Measurements from ENCODE around the gene UBE2G1.

The UBE2G1 gene

GRCh38 chr17:4334332-4334731 is 32.1 kb downstream of the UBE2G1 start:
- H3K4me3 ChIP-seq (ENCODE audit: low read length), result no peak overlapping the region
- H3K27me3 ChIP-seq (ENCODE audit: control insufficient read depth, insufficient read depth, low read length), result no peaks in the 10 kb centered on the region
- WGBS (ENCODE audit: insufficient coverage, insufficient read length), result no CpG with 5 or more reads among the region's 6 CpGs
- H3K27ac ChIP-seq (ENCODE audit: low read length), result no peak overlapping the region
- no peak for DNase-seq (ENCODE audit: low read depth, low spot score)
- H3K4me1 ChIP-seq (ENCODE audit: control insufficient read depth, insufficient read depth, low read length), result no peaks in the 10 kb centered on the region; the same call in 1 of the 2 replicates
- no peaks in the 10 kb centered on the region for H3K36me3 ChIP-seq (ENCODE audit: control insufficient read depth, insufficient read depth, low read length)
- H3K9me3 ChIP-seq (ENCODE audit: control insufficient read depth, insufficient read depth, low read length), result no peaks in the 10 kb centered on the region

- no peaks in the 10 kb centered on the region for H3K36me3 ChIP-seq (ENCODE audit: control insufficient read depth, insufficient read depth, low read length)
Observed at GRCh38 chr17:4333041-4333440, 33.4 kb downstream of the UBE2G1 start.

GRCh38 chr17:4332296-4332970 is 34.0 kb downstream of the UBE2G1 start:
- H3K36me3 ChIP-seq (ENCODE audit: control insufficient read depth, insufficient read depth, low read length), result no peaks in the 10 kb centered on the region
- no peaks in the 10 kb centered on the region for H3K9me3 ChIP-seq (ENCODE audit: control insufficient read depth, insufficient read depth, low read length)
- no peaks in the 10 kb centered on the region for H3K27me3 ChIP-seq (ENCODE audit: control insufficient read depth, insufficient read depth, low read length)
- DNase-seq (ENCODE audit: low read depth, low spot score), result no peak
- WGBS (ENCODE audit: insufficient coverage, insufficient read length), result no CpG with 5 or more reads among the region's 6 CpGs
- no peak overlapping the region for H3K4me3 ChIP-seq (ENCODE audit: low read length)
- H3K4me1 ChIP-seq (ENCODE audit: control insufficient read depth, insufficient read depth, low read length), result no peaks in the 10 kb centered on the region; the same call in 1 of the 2 replicates
- H3K27ac ChIP-seq (ENCODE audit: low read length), result no peak overlapping the region

More at GRCh38 chr17:4333041-4333440, 33.4 kb downstream of the UBE2G1 start:
- Histone ChIP-seq H3K27ac (ENCODE audit: low read length) (no peak overlapping the region), H3K4me1 (ENCODE audit: control insufficient read depth, insufficient read depth, low read length) (no peaks in the 10 kb centered on the region; the same call in 1 of the 2 replicates), H3K9me3 (ENCODE audit: control insufficient read depth, insufficient read depth, low read length) (no peaks in the 10 kb centered on the region), H3K27me3 (ENCODE audit: control insufficient read depth, insufficient read depth, low read length) (no peaks in the 10 kb centered on the region), H3K4me3 (ENCODE audit: low read length) (no peak overlapping the region)
- no CpG with 5 or more reads among the region's 9 CpGs for WGBS (ENCODE audit: insufficient coverage, insufficient read length)
- DNase-seq (ENCODE audit: low read depth, low spot score), result no peak

- no peak for DNase-seq (ENCODE audit: low read depth, low spot score)
- Histone ChIP-seq H3K4me3 (ENCODE audit: low read length) (no peak overlapping the region), H3K36me3 (ENCODE audit: control insufficient read depth, insufficient read depth, low read length) (no peaks in the 10 kb centered on the region), H3K27ac (ENCODE audit: low read length) (no peak overlapping the region), H3K27me3 (ENCODE audit: control insufficient read depth, insufficient read depth, low read length) (no peaks in the 10 kb centered on the region), H3K9me3 (ENCODE audit: control insufficient read depth, insufficient read depth, low read length) (no peaks in the 10 kb centered on the region), H3K4me1 (ENCODE audit: control insufficient read depth, insufficient read depth, low read length) (no peaks in the 10 kb centered on the region; the same call in 1 of the 2 replicates)
- WGBS (ENCODE audit: insufficient coverage, insufficient read length), result no CpG with 5 or more reads among the region's 7 CpGs
Observed at GRCh38 chr17:4331614-4332013, 34.9 kb downstream of the UBE2G1 start.

GRCh38 chr17:4329838-4330237 is 36.6 kb downstream of the UBE2G1 start:
- Histone ChIP-seq H3K27me3 (ENCODE audit: control insufficient read depth, insufficient read depth, low read length) (no peaks in the 10 kb centered on the region), H3K27ac (ENCODE audit: low read length) (no peak overlapping the region), H3K4me3 (ENCODE audit: low read length) (no peak overlapping the region), H3K36me3 (ENCODE audit: control insufficient read depth, insufficient read depth, low read length) (no peaks in the 10 kb centered on the region; the same call in 1 of the 2 replicates), H3K9me3 (ENCODE audit: control insufficient read depth, insufficient read depth, low read length) (no peaks in the 10 kb centered on the region), H3K4me1 (ENCODE audit: control insufficient read depth, insufficient read depth, low read length) (no peaks in the 10 kb centered on the region; the same call in 1 of the 2 replicates)
- no peak for DNase-seq (ENCODE audit: low read depth, low spot score)
- WGBS (ENCODE audit: insufficient coverage, insufficient read length), result no CpG with 5 or more reads among the region's 7 CpGs

GRCh38 chr17:4327606-4328005 is 38.9 kb downstream of the UBE2G1 start:
- no CpG with 5 or more reads among the region's 5 CpGs for WGBS (ENCODE audit: insufficient coverage, insufficient read length)
- Histone ChIP-seq H3K4me1 (ENCODE audit: control insufficient read depth, insufficient read depth, low read length) (no peaks in the 10 kb centered on the region), H3K4me3 (ENCODE audit: low read length) (no peak overlapping the region), H3K9me3 (ENCODE audit: control insufficient read depth, insufficient read depth, low read length) (no peaks in the 10 kb centered on the region), H3K27ac (ENCODE audit: low read length) (no peak overlapping the region), H3K27me3 (ENCODE audit: control insufficient read depth, insufficient read depth, low read length) (no peaks in the 10 kb centered on the region), H3K36me3 (ENCODE audit: control insufficient read depth, insufficient read depth, low read length) (no peaks in the 10 kb centered on the region; the same call in 1 of the 2 replicates)
- DNase-seq (ENCODE audit: low read depth, low spot score), result no peak

- H3K4me3 ChIP-seq (ENCODE audit: low read length), result no peak overlapping the region
- H3K27me3 ChIP-seq (ENCODE audit: control insufficient read depth, insufficient read depth, low read length), result no peaks in the 10 kb centered on the region
- no peak for DNase-seq (ENCODE audit: low read depth, low spot score)
- no CpG with 5 or more reads among the region's 2 CpGs for WGBS (ENCODE audit: insufficient coverage, insufficient read length)
- H3K36me3 ChIP-seq (ENCODE audit: control insufficient read depth, insufficient read depth, low read length), result no peaks in the 10 kb centered on the region; the same call in 1 of the 2 replicates
- H3K27ac ChIP-seq (ENCODE audit: low read length), result no peak overlapping the region
- H3K9me3 ChIP-seq (ENCODE audit: control insufficient read depth, insufficient read depth, low read length), result no peaks in the 10 kb centered on the region
- no peaks in the 10 kb centered on the region for H3K4me1 ChIP-seq (ENCODE audit: control insufficient read depth, insufficient read depth, low read length)
Observed at GRCh38 chr17:4326608-4327007, 39.9 kb downstream of the UBE2G1 start.

GRCh38 chr17:4326112-4326511 is 40.4 kb downstream of the UBE2G1 start:
- no peak overlapping the region for H3K4me3 ChIP-seq (ENCODE audit: low read length)
- H3K27me3 ChIP-seq (ENCODE audit: control insufficient read depth, insufficient read depth, low read length), result no peaks in the 10 kb centered on the region
- H3K4me1 ChIP-seq (ENCODE audit: control insufficient read depth, insufficient read depth, low read length), result no peaks in the 10 kb centered on the region
- H3K27ac ChIP-seq (ENCODE audit: low read length), result no peak overlapping the region
- no peak for DNase-seq (ENCODE audit: low read depth, low spot score)
- H3K36me3 ChIP-seq (ENCODE audit: control insufficient read depth, insufficient read depth, low read length), result no peaks in the 10 kb centered on the region; the same call in 1 of the 2 replicates
- H3K9me3 ChIP-seq (ENCODE audit: control insufficient read depth, insufficient read depth, low read length), result no peaks in the 10 kb centered on the region

GRCh38 chr17:4324463-4324862 is 42.0 kb downstream of the UBE2G1 start:
- H3K4me3 ChIP-seq (ENCODE audit: low read length), result no peak overlapping the region
- H3K36me3 ChIP-seq (ENCODE audit: control insufficient read depth, insufficient read depth, low read length), result no peaks in the 10 kb centered on the region; the same call in 1 of the 2 replicates
- H3K4me1 ChIP-seq (ENCODE audit: control insufficient read depth, insufficient read depth, low read length), result peaks cover under 1% of the 10 kb centered on the region; the same call in 1 of the 2 replicates
- no peak overlapping the region for H3K27ac ChIP-seq (ENCODE audit: low read length)
- no CpG with 5 or more reads among the region's 7 CpGs for WGBS (ENCODE audit: insufficient coverage, insufficient read length)
- no peak for DNase-seq (ENCODE audit: low read depth, low spot score)
- H3K27me3 ChIP-seq (ENCODE audit: control insufficient read depth, insufficient read depth, low read length), result no peaks in the 10 kb centered on the region
- H3K9me3 ChIP-seq (ENCODE audit: control insufficient read depth, insufficient read depth, low read length), result no peaks in the 10 kb centered on the region

GRCh38 chr17:4319221-4319620 is 47.3 kb downstream of the UBE2G1 start:
- no CpG with 5 or more reads among the region's 4 CpGs for WGBS (ENCODE audit: insufficient coverage, insufficient read length)
- DNase-seq (ENCODE audit: low read depth, low spot score), result no peak
- no peak overlapping the region for H3K27ac ChIP-seq (ENCODE audit: low read length)

GRCh38 chr17:4318596-4318995 is 47.9 kb downstream of the UBE2G1 start:
- WGBS (ENCODE audit: insufficient coverage, insufficient read length), result no CpG with 5 or more reads among the region's 3 CpGs
- peaks cover 1% of the 10 kb centered on the region; the same call in 1 of the 2 replicates for H3K4me1 ChIP-seq (ENCODE audit: control insufficient read depth, insufficient read depth, low read length)
- H3K9me3 ChIP-seq (ENCODE audit: control insufficient read depth, insufficient read depth, low read length), result no peaks in the 10 kb centered on the region
- no peak overlapping the region for H3K4me3 ChIP-seq (ENCODE audit: low read length)
- H3K36me3 ChIP-seq (ENCODE audit: control insufficient read depth, insufficient read depth, low read length), result no peaks in the 10 kb centered on the region
- DNase-seq (ENCODE audit: low read depth, low spot score), result no peak
- H3K27me3 ChIP-seq (ENCODE audit: control insufficient read depth, insufficient read depth, low read length), result no peaks in the 10 kb centered on the region
- H3K27ac ChIP-seq (ENCODE audit: low read length), result no peak overlapping the region

More at GRCh38 chr17:4319221-4319620, 47.3 kb downstream of the UBE2G1 start:
- Histone ChIP-seq H3K4me1 (ENCODE audit: control insufficient read depth, insufficient read depth, low read length) (peaks cover 1% of the 10 kb centered on the region; the same call in 1 of the 2 replicates), H3K36me3 (ENCODE audit: control insufficient read depth, insufficient read depth, low read length) (no peaks in the 10 kb centered on the region), H3K9me3 (ENCODE audit: control insufficient read depth, insufficient read depth, low read length) (no peaks in the 10 kb centered on the region), H3K4me3 (ENCODE audit: low read length) (no peak overlapping the region), H3K27me3 (ENCODE audit: control insufficient read depth, insufficient read depth, low read length) (no peaks in the 10 kb centered on the region)
